ENCODE data around the gene ISL2.

ISL2 gene

DNA sequence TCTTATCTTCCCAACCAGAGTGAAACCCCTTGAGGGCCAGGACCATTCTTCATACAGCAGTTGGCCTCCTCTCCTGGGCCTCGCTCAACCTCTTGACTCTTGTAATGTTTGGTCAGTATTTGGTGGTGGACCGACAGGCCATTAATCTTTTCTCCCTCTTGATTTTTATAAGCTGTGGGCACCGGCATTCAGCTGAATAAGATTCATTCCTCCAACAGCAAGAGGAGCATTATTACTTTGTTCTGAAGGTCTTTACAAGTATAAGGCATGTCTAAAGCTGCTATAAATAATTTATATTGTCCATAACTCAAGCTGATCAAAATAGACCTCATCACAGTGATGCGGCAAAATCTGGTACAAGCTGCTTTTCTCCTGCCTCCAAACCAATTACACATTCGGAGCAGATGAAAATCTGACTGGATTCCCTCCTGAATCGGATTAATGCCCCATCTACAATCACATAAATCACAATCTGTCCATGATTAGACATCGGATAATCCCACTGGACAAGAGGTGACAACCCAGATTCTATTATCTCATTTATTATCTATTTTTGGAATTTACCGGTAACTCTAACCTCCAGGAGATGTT lies 8.4 kb upstream of the ISL2 start:
- no peak for DNase-seq

DNA sequence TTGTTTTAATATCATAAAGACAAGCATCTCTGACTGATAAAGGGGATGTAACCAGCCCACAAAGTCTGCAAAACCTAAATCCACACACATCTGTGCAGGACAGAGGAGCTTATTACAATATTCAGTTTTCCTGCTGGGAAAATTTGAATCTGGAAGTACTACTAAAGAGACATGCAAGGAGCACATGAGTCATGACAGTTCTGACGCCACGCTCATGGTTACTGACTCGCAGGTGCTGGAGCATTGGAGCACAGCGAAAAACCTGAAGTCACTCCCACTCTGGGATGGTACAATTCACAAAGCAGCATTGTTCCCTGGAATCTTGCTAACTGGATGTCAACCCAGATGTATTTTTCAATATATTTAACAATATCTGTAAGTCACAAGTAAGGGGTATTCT lies 7.6 kb upstream of the ISL2 start:
- DNase-seq: no peak

DNA sequence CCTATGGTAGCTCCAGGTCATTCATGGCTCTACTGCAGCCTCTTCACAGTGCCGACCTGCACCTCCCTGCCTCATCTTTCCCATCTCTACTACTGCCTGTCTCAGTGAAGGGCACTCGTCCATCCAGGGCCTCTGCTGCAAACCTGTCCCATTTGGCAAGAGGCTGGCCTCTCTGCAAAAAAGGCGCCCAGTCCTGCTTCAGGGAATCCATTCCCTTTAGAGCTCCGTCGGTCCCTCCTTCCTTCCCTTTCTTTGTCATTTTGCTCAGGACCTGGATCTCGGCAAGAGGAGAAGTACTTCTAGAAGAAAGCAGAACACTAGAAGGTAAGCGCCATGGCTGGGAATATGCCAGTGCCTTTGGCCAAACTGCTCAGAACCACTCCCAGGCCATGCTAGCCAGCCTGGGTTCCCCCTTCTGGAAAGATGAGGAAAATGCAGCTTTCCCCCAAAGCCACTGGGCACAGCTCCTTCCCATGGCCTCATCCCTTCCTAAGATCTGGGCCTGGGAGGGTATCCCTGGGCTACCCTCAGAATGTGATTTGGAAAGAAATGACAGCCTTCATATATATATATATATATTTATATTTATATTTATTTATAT lies 6.4 kb upstream of the ISL2 start:
- DNase-seq: peak; percentile 57

DNA sequence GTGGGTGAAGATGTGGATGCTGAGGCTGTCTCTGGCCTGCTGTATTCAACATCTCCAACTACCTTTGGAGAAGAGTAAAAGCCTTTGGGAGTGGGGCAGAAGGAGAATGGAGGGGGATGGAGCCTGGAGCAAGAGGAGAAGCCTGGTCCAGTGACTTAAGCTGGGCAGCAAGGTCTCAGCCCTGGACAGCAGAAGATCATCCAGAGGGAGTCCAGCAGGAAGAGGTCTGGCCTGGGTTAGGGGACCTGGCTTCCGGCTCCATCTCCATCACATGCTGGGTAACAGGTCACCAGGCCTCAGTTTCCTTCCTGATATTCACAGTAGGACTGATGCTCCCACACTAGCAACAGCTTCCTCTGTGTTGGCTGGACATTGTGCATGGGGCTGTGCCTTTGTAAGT lies 3.8 kb upstream of the ISL2 start:
- no peak for DNase-seq

DNA sequence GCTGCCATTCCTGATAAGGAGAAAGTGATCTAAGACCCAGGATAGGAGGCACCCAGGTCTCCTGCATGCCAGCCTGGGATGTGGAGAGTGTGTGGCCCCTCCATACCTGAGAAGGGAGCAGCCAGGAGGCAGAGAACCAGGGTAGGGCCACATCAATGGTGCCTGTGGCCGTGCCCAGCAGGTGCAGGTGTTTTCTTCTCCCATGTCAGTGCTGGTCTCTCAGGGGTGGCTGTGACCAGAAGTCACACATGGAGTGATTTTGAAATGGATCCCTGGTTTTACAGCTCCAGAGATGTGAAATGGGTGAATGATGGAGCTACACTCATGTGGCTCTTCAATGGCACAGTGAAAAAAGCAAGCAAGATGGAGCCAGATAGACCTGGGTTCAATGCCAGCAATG lies 3.3 kb upstream of the ISL2 start:
- no peak for DNase-seq

DNA sequence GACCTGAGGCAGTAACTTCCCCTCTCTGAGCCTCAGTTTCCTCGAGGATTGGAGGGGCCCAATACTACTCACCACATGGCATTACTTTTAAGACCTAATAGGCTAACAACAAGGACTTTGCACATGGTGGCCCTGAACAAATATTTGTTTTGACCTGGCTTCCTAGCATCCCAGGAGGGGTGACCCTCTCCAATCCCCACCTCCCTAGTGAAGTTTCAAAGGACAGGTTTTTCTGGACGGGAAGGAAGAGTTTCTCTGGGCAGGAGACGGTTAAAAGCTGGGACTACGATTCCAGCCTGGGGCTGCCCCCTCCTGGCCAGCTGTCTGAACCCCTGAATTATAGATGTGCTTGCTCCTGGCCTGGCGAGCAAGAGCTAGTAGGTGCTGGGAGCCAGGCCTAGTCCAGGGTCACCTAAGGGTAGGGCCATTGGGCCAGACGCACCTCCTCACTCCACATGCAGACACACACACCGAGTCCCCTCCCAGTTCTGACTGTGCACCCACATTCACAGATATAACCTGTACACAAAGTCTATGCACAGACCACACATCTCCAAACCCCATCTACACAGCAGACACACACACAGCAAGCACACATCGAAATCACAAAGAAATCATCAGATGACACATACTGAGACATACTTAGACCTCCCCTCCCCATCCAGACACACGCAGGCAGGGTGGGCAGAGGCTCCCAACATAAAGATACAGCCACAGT lies 2.7 kb upstream of the ISL2 start:
- no peak for DNase-seq

DNA sequence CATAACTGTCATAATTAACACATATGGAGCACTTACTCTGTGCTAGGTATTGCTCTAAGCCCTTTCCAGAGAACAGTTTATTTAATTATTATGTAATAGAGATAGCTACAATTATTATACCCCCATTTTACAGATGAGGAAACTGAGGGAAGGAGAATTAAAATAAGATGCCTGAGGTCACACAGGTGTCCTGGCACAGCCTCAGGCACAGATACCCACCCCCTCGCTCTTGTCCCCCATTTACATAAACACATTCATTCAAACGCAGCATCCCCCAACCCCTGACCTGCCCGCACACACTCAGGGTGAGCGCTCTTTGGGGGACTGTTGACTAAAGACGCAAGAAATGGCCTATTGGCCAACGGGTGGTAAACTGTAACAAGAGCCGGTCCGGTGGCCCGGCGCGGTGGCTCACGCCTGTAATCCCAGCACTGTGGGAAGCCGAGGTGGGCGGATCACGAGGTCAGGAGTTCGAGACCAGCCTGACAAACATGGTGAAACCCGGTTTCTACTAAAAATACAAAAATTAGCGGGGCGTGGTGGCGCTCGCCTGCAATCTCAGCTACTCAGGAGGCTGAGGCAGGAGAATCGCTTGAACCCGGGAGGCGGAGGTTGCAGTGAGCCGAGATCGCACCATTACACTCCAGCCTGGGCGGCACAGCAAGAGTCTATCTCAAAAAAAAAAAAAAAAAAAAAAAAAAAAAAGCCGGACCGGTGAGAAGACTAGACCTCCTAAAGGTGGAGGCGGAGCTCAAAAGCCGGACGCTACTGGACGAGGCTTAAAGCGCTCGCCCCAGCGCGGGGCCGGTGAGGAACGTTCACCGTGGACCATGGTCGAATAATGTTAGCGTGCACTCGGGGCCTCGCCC lies 1.9 kb upstream of the ISL2 start:
- no peak for DNase-seq

DNA sequence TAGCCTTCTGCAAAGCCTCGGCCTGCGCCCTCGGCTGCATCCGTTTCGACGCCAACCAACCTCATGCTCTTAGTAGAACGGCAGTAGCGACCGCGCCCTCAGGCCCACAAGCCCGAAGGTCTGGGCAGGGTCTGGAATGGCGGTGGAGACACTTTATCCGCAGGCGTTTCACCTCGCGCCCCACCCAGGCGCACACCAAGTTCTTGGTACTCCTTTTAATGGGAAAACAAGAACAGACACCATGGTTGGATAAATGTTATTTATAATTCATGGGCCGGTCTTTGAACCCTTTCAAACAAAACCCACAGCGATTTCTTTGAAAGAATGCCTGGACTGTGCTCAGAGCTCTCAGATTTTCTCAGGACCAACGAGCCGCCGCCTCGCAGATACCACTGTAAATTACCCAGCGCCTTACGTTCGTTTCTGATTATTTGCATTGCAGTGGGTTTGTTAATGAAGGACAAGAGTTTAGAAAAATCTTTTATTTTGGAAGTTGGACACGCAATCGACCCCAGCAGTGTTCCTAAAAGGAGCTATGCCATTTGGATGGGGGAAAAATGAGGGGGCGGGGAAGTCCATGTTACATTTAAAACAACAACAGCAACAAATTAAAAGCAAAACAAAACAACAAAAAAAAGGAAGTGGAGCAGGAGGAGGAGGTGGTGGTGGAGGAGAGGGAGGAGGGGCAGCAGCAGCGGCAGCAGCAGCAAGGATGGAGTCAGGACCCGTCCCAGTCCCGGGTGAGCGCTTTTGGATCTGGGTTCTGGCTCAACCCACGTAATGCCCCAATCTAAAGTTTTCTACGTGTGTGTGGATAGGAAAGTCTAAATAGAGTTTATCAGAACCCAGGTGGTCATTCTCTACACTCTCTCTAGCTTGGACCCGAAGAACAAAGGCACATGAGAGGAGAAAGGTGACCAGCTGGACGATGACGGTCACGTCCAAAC lies 993 bp upstream of the ISL2 start:
- DNase-seq: no peak

DNA sequence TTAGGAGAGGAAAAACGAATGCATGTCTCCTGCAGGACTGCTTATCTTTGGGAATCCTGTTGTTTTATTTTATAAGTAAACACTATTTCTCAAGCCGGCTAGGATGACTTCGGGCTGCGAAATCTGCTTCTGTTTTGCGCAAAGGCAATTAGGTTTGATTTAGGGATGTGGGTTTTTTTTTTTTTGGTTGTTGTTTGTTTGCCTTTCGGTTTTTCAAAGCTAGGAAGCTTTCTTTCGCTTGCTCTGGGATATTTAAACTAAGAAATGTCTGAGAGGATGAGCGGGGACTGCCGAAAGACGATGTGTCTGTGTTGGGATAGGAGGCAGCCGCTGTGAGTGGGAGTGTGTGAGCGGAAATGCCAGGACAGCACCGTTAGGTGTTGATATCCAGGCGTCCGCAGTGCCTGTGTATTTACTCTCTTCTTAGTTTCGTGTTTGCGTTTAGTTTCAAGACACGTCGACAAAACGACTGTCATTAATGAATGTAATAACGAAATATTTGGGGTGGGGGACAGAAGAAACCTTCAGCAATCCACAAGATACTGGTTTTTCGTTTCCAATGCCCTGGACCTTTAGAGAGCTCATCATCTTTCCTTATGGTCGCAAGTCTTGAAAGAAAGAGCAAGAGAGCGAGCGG lies 604 bp downstream of the ISL2 start:
- peak; percentile 20 for DNase-seq

DNA sequence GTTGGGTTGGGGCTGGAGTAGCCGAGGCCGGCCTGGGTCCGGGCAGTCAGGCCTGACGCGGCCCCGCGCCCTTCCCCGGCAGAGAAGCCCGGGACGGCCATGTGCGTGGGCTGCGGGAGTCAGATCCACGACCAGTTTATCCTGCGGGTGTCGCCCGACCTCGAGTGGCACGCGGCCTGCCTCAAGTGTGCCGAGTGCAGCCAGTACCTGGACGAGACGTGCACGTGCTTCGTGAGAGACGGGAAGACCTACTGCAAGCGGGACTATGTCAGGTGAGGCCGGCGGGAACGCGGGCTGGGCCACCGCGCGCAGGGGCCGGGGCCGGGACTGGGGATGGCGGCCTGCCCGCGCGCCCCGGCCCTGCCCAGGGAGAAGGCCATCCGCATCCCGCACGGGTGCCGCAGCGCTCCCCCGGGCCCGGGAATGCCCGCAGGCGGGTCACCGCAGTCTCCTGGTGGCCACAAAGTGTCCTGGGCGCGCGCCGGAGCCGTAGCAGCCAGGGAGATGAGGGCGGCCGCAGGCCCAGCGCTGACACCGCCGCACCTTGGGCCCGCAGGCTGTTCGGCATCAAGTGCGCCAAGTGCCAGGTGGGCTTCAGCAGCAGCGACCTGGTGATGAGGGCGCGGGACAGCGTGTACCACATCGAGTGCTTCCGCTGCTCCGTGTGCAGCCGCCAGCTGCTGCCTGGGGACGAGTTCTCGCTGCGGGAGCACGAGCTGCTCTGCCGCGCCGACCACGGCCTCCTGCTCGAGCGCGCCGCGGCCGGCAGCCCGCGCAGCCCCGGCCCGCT lies 1.3 kb downstream of the ISL2 start:
- DNase-seq: no peak

DNA sequence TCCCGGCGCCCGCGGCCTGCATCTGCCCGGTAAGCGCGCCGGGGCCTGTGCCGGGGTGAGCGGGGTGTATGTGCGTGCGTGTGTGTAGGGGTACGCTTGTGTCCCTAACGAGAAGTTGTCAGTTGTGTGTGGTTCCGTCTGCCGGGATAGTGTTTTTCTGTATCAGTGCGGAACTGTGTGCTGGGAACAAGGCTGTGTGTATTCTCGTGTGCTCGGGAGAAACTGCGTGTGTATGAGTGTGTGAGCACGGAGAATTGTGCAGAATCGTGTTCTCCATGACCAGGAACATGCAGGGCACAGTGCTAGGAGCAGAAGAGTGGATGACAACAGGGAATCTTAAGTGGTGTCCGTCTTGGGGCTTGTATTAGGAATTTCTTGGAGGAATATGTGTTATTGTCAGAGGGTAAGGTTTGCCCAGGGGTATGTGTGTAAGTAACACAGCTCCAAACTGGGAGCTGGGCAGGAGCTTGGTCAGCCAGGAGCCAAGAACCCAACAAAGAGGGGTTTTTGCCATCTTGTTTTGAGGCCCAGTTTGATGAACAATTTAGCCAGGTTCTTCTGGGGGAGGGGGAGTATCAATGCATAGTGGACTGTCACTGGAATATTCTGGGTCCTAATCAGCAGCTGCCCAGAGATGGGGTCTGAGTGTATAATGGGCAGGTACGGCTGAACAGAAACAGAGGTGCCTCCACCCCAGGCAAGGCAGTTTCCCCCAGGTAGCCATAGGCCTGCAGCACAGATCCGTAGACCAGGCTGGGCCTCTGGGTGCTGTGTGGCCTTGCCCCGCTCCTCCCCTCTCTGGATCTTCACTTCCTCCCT lies 2.1 kb downstream of the ISL2 start:
- no peak for DNase-seq

DNA sequence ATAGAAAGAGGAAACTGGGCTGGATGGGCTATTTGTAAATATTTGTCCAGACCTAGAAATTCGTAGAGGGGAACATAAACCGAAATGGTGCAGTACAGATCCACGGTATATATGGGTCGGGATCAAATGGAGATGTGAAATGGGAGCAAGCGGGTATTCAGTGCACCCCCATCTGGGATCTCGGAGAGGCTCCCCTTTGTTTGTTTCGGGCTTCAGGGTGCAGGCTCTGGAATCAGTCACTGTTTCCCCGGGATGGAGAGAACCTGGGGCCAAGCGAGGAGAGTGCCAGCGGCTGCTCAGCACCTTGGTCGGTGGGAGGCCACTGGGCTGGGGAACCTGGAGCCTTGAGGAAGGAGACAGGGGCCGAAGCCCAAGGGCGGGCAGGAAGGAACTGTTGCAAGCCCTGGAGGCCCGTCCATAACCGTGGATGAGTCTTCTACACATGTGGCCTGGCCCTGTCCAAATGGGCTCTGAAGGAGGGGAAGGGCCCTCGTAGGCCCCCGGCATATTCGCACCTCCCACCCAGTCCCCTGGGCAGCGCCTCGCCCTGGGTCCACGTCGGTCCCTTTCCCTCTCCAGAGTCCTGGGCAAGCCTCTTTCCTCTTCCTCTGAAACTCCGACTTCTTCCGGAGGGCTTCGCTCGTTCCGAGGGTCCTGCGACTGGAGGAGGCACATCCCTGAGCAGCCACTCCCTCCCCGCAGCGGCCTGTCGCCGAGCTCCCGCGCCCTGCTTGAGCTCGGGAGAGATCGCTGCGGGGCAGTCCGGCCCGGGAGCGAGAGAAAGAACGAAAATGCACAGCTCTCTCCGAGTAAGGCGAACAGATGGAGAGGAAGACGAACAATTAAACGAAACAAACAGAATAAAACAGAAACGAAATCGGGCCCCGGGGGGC lies 3.0 kb downstream of the ISL2 start:
- peak; percentile 28 for DNase-seq

DNA sequence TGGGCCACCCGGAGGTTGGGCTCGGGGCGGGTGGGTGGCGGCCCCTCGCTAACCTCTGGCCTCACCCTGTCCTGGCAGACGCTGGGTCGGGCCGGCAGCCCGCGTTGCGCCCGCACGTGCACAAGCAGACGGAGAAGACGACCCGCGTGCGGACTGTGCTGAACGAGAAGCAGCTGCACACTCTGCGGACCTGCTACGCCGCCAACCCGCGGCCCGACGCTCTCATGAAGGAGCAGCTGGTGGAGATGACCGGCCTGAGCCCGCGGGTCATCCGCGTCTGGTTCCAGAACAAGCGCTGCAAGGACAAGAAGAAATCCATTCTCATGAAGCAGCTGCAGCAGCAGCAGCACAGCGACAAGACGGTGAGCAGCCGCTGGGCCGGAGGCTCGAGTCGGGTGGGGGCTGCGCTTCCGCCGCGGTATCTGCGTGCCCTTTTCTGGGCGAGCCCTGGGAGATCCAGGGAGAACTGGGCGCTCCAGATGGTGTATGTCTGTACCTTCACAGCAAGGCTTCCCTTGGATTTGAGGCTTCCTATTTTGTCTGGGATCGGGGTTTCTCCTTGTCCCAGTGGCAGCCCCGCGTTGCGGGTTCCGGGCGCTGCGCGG lies 3.7 kb downstream of the ISL2 start:
- DNase-seq: peak; percentile 17

DNA sequence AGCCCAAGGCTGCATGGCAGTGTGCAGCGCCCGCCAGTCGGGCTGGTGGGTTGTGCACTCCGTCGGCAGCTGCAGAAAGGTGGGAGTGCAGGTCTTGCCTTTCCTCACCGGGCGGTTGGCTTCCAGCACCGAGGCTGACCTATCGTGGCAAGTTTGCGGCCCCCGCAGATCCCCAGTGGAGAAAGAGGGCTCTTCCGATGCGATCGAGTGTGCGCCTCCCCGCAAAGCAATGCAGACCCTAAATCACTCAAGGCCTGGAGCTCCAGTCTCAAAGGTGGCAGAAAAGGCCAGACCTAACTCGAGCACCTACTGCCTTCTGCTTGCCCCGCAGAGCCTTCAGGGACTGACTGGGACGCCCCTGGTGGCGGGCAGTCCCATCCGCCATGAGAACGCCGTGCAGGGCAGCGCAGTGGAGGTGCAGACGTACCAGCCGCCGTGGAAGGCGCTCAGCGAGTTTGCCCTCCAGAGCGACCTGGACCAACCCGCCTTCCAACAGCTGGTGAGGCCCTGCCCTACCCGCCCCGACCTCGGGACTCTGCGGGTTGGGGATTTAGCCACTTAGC lies 4.3 kb downstream of the ISL2 start:
- no peak for DNase-seq

DNA sequence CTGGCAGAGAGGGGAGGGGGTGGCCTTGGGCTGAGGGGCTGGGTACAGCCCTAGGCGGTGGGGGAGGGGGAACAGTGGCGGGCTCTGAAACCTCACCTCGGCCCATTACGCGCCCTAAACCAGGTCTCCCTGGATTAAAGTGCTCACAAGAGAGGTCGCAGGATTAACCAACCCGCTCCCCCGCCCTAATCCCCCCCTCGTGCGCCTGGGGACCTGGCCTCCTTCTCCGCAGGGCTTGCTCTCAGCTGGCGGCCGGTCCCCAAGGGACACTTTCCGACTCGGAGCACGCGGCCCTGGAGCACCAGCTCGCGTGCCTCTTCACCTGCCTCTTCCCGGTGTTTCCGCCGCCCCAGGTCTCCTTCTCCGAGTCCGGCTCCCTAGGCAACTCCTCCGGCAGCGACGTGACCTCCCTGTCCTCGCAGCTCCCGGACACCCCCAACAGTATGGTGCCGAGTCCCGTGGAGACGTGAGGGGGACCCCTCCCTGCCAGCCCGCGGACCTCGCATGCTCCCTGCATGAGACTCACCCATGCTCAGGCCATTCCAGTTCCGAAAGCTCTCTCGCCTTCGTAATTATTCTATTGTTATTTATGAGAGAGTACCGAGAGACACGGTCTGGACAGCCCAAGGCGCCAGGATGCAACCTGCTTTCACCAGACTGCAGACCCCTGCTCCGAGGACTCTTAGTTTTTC lies 4.9 kb downstream of the ISL2 start:
- DNase-seq: no peak

DNA sequence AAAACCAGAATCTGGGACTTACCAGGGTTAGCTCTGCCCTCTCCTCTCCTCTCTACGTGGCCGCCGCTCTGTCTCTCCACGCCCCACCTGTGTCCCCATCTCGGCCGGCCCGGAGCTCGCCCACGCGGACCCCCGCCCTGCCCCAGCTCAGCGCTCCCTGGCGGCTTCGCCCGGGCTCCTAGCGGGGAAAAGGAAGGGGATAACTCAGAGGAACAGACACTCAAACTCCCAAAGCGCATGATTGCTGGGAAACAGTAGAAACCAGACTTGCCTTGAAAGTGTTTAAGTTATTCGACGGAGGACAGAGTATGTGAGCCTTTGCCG lies 5.4 kb downstream of the ISL2 start:
- DNase-seq: no peak

DNA sequence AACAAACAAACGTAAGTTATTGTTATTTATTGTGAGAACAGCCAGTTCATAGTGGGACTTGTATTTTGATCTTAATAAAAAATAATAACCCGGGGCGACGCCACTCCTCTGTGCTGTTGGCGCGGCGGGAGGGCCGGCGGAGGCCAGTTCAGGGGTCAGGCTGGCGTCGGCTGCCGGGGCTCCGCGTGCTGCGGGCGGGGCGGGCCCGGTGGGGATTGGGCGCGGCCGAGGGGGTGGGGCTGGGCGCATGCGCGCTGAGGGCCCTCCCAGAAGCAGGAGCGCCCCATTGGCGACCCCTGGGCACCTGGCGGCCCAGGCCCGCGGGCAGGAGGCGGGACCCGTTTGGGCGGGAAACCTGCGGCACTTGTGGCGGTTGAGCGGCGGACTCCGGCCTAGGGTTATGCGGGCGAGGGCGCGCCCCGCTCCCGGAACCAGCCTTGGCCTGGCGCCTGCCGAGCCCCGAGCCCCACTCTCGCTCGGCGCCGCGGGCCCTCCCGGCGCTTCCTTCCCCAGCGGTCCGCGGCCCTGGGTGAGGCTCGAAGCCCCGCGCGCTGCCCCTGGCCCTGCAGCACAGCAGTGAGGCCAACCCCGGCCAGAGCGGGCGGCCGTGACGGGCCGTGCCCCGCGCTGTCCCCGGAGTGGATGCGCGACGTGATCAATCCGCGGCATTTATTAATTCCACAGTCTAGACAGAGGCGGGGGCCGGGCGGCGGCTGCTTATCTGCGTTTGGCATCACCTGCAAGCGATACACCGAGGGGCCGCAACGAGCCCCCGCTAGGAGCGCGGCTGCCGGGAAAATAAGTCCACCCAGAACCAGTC lies 6.0 kb downstream of the ISL2 start:
- no peak for DNase-seq

Measured in fibroblast of skin of scalp (primary cell).